Glutamatergic neuron (in vitro differentiated cells): ENCODE results near the gene PALLD. TPM values are rescaled to one million over a fixed set of nuclear protein-coding genes. Genes with fewer than 3 reads are reported as not detected.

Experiments used
- DNase-seq: peaks from one replicate; pipeline ENCODE4 v3.0.0; 2022
- H3K27ac Mint-ChIP-seq: one replicate; pipeline ENCODE4 v1.8.0; 2020; ENCODE audit warnings: mild to moderate bottlenecking, mixed read lengths, inconsistent platforms; ENCODE audit not compliant: unreplicated experiment
- H3K27me3 Mint-ChIP-seq: one replicate; pipeline ENCODE4 v1.8.0; 2020; ENCODE audit warnings: mild to moderate bottlenecking, moderate library complexity, mixed read lengths, inconsistent platforms; ENCODE audit not compliant: unreplicated experiment
- H3K36me3 Mint-ChIP-seq: one replicate; pipeline ENCODE4 v1.8.0; 2020; ENCODE audit warnings: mild to moderate bottlenecking, mixed read lengths, inconsistent platforms; ENCODE audit not compliant: unreplicated experiment
- H3K4me1 Mint-ChIP-seq: one replicate; pipeline ENCODE4 v1.8.0; 2020; ENCODE audit warnings: mild to moderate bottlenecking, low read depth, mixed read lengths, inconsistent platforms; ENCODE audit not compliant: unreplicated experiment
- H3K4me3 Mint-ChIP-seq: one replicate; pipeline ENCODE4 v1.8.0; 2020; ENCODE audit warnings: mild to moderate bottlenecking, mixed read lengths, inconsistent platforms; ENCODE audit not compliant: unreplicated experiment
- H3K9me3 Mint-ChIP-seq: one replicate; pipeline ENCODE4 v1.8.0; 2020; ENCODE audit warnings: mild to moderate bottlenecking, moderate library complexity, mixed read lengths, inconsistent platforms; ENCODE audit not compliant: unreplicated experiment
- total RNA-seq: library from RNA; stranded (reverse); fragmentation: NEBNext Ultra II Directional; extraction: Animal tissue kit (Norgen Biotek cat#: 25700); gene quantifications from one replicate; pipeline ENCODE4 v1.2.1, GENCODE V29; 2021; ENCODE audit not compliant: unreplicated experiment
- TF ChIP-seq, protein P1 (sequence below): fragments of 200-600 bp; sonication (generic); IDR thresholded peaks from one replicate; pipeline ENCODE4 v1.5.0; 2021; ENCODE audit not compliant: partially characterized antibody, unreplicated experiment

The PALLD gene
- total RNA-seq, 1 donor from 2014 or later, result 37.5 TPM

DNA sequence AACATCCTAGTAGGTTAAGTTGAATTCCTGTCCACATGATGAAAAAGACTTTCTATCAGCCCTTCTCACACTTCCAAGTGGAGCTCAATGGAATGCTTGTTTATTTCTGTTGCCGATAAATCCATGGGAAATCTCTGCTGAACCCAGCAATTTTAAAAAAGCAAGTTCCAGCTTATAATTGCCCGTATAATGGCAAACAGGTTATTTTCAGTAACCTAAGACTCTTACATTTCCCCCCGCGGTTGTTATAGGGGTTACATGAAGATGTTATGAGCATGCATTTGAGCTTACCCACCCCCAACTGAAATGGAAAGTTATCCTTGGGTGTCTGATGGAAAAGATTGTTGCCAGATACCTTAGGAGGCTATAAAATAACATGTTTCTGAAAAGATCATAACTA is 136.2 kb downstream of the PALLD start:
- H3K4me3 Mint-ChIP-seq, result no peak overlapping the region
- no peaks in the 10 kb centered on the region for H3K27me3 Mint-ChIP-seq
- no peaks in the 10 kb centered on the region for H3K36me3 Mint-ChIP-seq
- no peak for DNase-seq
- H3K4me1 Mint-ChIP-seq, result peaks cover 23% of the 10 kb centered on the region
- H3K9me3 Mint-ChIP-seq, result no peaks in the 10 kb centered on the region
- TF ChIP-seq, protein P1, sequence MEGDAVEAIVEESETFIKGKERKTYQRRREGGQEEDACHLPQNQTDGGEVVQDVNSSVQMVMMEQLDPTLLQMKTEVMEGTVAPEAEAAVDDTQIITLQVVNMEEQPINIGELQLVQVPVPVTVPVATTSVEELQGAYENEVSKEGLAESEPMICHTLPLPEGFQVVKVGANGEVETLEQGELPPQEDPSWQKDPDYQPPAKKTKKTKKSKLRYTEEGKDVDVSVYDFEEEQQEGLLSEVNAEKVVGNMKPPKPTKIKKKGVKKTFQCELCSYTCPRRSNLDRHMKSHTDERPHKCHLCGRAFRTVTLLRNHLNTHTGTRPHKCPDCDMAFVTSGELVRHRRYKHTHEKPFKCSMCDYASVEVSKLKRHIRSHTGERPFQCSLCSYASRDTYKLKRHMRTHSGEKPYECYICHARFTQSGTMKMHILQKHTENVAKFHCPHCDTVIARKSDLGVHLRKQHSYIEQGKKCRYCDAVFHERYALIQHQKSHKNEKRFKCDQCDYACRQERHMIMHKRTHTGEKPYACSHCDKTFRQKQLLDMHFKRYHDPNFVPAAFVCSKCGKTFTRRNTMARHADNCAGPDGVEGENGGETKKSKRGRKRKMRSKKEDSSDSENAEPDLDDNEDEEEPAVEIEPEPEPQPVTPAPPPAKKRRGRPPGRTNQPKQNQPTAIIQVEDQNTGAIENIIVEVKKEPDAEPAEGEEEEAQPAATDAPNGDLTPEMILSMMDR, result no peak
- H3K27ac Mint-ChIP-seq, result no peak overlapping the region

DNA sequence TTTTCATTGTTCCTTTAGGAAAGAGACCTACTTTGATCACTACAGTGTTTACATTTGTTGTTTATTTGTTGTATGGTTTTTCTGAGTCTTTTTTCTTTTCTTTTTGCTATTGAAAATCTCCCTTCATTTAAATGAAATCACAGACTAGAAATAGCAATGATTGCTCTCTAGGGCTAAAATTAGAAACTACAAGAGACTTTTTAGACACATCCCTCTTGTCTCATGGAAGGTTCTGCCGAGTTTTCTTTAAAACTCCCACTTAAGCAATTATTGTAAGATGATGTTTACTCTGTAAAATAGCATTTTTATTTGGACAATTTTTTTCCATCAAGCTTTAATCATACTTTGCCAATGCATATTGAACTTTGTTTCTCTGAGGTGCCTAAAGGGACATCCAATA is 136.6 kb downstream of the PALLD start:
- H3K27me3 Mint-ChIP-seq, result no peaks in the 10 kb centered on the region
- TF ChIP-seq, protein P1, result no peak
- no peaks in the 10 kb centered on the region for H3K36me3 Mint-ChIP-seq
- H3K4me3 Mint-ChIP-seq, result no peak overlapping the region
- no peaks in the 10 kb centered on the region for H3K9me3 Mint-ChIP-seq
- H3K27ac Mint-ChIP-seq, result no peak overlapping the region
- no peak for DNase-seq
- H3K4me1 Mint-ChIP-seq, result peaks cover 23% of the 10 kb centered on the region

- Mint-ChIP-seq H3K27ac (no peak overlapping the region), H3K9me3 (peaks cover 1% of the 10 kb centered on the region), H3K4me1 (peaks cover 21% of the 10 kb centered on the region), H3K36me3 (no peaks in the 10 kb centered on the region), H3K4me3 (no peak overlapping the region), H3K27me3 (no peaks in the 10 kb centered on the region)
- TF ChIP-seq, protein P1, result no peak
- no peak for DNase-seq
These were observed 137.5 kb downstream of the PALLD start for GRCh38 chr4:168634276-168634802.

GRCh38 chr4:168636040-168636439 is 139.2 kb downstream of the PALLD start:
- no peak for DNase-seq
- Mint-ChIP-seq H3K4me1 (peaks cover 7% of the 10 kb centered on the region), H3K9me3 (peaks cover 1% of the 10 kb centered on the region), H3K27me3 (no peaks in the 10 kb centered on the region), H3K36me3 (no peaks in the 10 kb centered on the region), H3K27ac (no peak overlapping the region), H3K4me3 (no peak overlapping the region)
- TF ChIP-seq, protein P1, result no peak

GRCh38 chr4:168636506-168637196 is 139.8 kb downstream of the PALLD start:
- DNase-seq, result no peak
- H3K4me1 Mint-ChIP-seq, result peaks cover 11% of the 10 kb centered on the region
- no peaks in the 10 kb centered on the region for H3K36me3 Mint-ChIP-seq
- no peaks in the 10 kb centered on the region for H3K27me3 Mint-ChIP-seq
- no peak overlapping the region for H3K4me3 Mint-ChIP-seq
- TF ChIP-seq, protein P1, result no peak
- peaks cover 1% of the 10 kb centered on the region for H3K9me3 Mint-ChIP-seq
- no peak overlapping the region for H3K27ac Mint-ChIP-seq
